ENCODE measurements around the gene PID1.

- TF ChIP-seq CTCF (IDR thresholded peaks at IDR 0.05) (no peak), POLR2A (IDR thresholded peaks at IDR 0.05) (no peak), POLR2AphosphoS5 (IDR thresholded peaks at IDR 0.05) (no peak), EP300 (IDR thresholded peaks at IDR 0.05) (no peak)
Observed at GRCh38 chr2:229041691-229042090, 229.4 kb downstream of the PID1 start.

All from sigmoid colon (tissue), 4 donors.